Cardiac muscle cell (in vitro differentiated cells and primary cell): ENCODE results near the gene RPL13A. TPM values are rescaled to one million over a fixed set of nuclear protein-coding genes. Genes with fewer than 3 reads are reported as not detected.

Experiments
- DNase-seq, 2 donors: peaks; one replicate each; pipeline versions ENCODE4 v3.0.0 to v3.0.0-alpha.2; 2010 to 2017; ENCODE audit warnings: low read depth in 1 of 2, low spot score in 1 of 2
- H3K27ac ChIP-seq: fragments of 200-600 bp; sonication (generic); 2 replicates; pipeline ENCODE4 v1.5.1; 2016
- H3K27me3 ChIP-seq: fragments of 200-600 bp; sonication (generic); 2 replicates; pipeline ENCODE4 v1.6.0; 2016; ENCODE audit warnings: control low read depth
- H3K36me3 ChIP-seq: fragments of 200-600 bp; sonication (generic); 2 replicates; pipeline ENCODE4 v1.5.1; 2016; ENCODE audit warnings: control low read depth
- H3K4me1 ChIP-seq: fragments of 200-600 bp; sonication (generic); 2 replicates; pipeline ENCODE4 v1.8.1; 2017; ENCODE audit warnings: low read depth, mild to moderate bottlenecking, mixed run types
- H3K4me3 ChIP-seq: fragments of 200-600 bp; sonication (generic); 2 replicates; pipeline ENCODE4 v1.5.1; 2016; ENCODE audit warnings: mild to moderate bottlenecking
- H3K9me3 ChIP-seq: fragments of 200-600 bp; sonication (generic); 2 replicates; pipeline ENCODE4 v1.5.1; 2017; ENCODE audit warnings: low read depth, mild to moderate bottlenecking, control low read depth
- CTCF ChIP-seq: IDR thresholded peaks from 2 replicates; pipeline ENCODE4 v1.5.1; 2012; ENCODE audit warnings: low read depth, mild to moderate bottlenecking, low read length
- polyA plus RNA-seq: library from polyadenylated mRNA; unstranded; fragments of >200 nt; fragmentation: Nextera tagmentation; extraction: Ambion mirVana; gene quantifications from 2 replicates; pipeline ENCODE4 v1.2.1, GENCODE V29; 2016
- total RNA-seq: library from RNA; depleted of rRNA; stranded (reverse); fragments of >200 nt; gene quantifications from 2 replicates; pipeline ENCODE4 v1.2.3, GENCODE V29; 2016

Gene RPL13A
- total RNA-seq (2,232 and 2,350 TPM in 2 replicates), polyA plus RNA-seq (752 and 964 TPM in 2 replicates)

GRCh38 chr19:49487277-49488045, at the start of gene RPL13A:
RPL13A (plus strand) TSS chr19:49487608; CDS start chr19:49487630, 22 bp downstream.
- H3K4me1 ChIP-seq, result peaks cover 12% of the 10 kb centered on the region
- peak; percentile 100 for DNase-seq
- H3K36me3 ChIP-seq, result peaks cover 32% of the 10 kb centered on the region
- H3K27me3 ChIP-seq, result no peaks in the 10 kb centered on the region
- TF ChIP-seq CTCF, result no peak
- no peaks in the 10 kb centered on the region for H3K9me3 ChIP-seq
- peak within 1 kb of the TSS; percentile 85 for H3K27ac ChIP-seq
- H3K4me3 ChIP-seq, result peak within 1 kb of the TSS; percentile 83

- no peak overlapping the region for H3K4me3 ChIP-seq
- no peaks in the 10 kb centered on the region for H3K36me3 ChIP-seq
- no peaks in the 10 kb centered on the region for H3K4me1 ChIP-seq
- TF ChIP-seq CTCF, result no peak
- peaks cover 78% of the 10 kb centered on the region for H3K27me3 ChIP-seq
- H3K9me3 ChIP-seq, result no peaks in the 10 kb centered on the region
- no peak overlapping the region for H3K27ac ChIP-seq
- DNase-seq, result no peak
Observed at GRCh38 chr19:49438261-49438660, 49.1 kb upstream of the RPL13A start.

GRCh38 chr19:49439836-49440235, 47.6 kb upstream of the RPL13A start:
- peaks cover 70% of the 10 kb centered on the region for H3K27me3 ChIP-seq
- H3K27ac ChIP-seq, result no peak overlapping the region
- no peak for DNase-seq
- H3K4me3 ChIP-seq, result no peak overlapping the region
- no peaks in the 10 kb centered on the region for H3K9me3 ChIP-seq
- no peak for TF ChIP-seq CTCF
- no peaks in the 10 kb centered on the region for H3K4me1 ChIP-seq
- no peaks in the 10 kb centered on the region for H3K36me3 ChIP-seq

- no peak overlapping the region for H3K27ac ChIP-seq
- H3K4me3 ChIP-seq, result peak overlapping the region; percentile 44
- no peak for TF ChIP-seq CTCF
- H3K4me1 ChIP-seq, result no peaks in the 10 kb centered on the region
- H3K36me3 ChIP-seq, result no peaks in the 10 kb centered on the region
- DNase-seq, result no peak
- H3K27me3 ChIP-seq, result peaks cover 69% of the 10 kb centered on the region
- no peaks in the 10 kb centered on the region for H3K9me3 ChIP-seq
Observed at GRCh38 chr19:49440439-49441209, 46.8 kb upstream of the RPL13A start.

GRCh38 chr19:49441210-49441959, 46.0 kb upstream of the RPL13A start, which contains the start of gene SLC17A7:
SLC17A7 (minus strand) TSS chr19:49441527; CDS start chr19:49441379, 148 bp downstream.
- DNase-seq, result peak in 1 of 2 donors; percentile 68
- Histone ChIP-seq H3K36me3 (no peaks in the 10 kb centered on the region), H3K9me3 (no peaks in the 10 kb centered on the region), H3K4me1 (no peaks in the 10 kb centered on the region), H3K27me3 (peaks cover 62% of the 10 kb centered on the region), H3K4me3 (peak within 1 kb of the TSS; percentile 44), H3K27ac (peak within 1 kb of the TSS; percentile 40)
- no peak for TF ChIP-seq CTCF
